C4-2B (cell line): ENCODE measurements around the gene NPAS1.

Experiments
- H3K27ac ChIP-seq: fragments of 450-650 bp; 2 replicates; pipeline ENCODE4 v1.5.1; 2017
- CTCF ChIP-seq: fragments of 450-650 bp; conservative IDR thresholded peaks from 2 replicates; pipeline ENCODE4 v1.5.1; 2017; ENCODE audit warnings: mild to moderate bottlenecking
- ZFX ChIP-seq: fragments of 450-650 bp; IDR thresholded peaks from 2 replicates; pipeline ENCODE4 v1.6.1; 2017

Gene NPAS1

GRCh38 chr19:46976845-46977320 lies 42.8 kb upstream of the NPAS1 start:
- TF ChIP-seq ZFX: no peak
- no peak for TF ChIP-seq CTCF
- peak overlapping the region; percentile 87 for H3K27ac ChIP-seq

GRCh38 chr19:46977548-46977947 lies 42.1 kb upstream of the NPAS1 start:
- H3K27ac ChIP-seq: peak overlapping the region; percentile 87
- TF ChIP-seq CTCF (no peak), ZFX (no peak)

GRCh38 chr19:46978171-46978869 lies 41.3 kb upstream of the NPAS1 start:
- H3K27ac ChIP-seq: peak overlapping the region; percentile 87
- TF ChIP-seq ZFX: no peak
- no peak for TF ChIP-seq CTCF

- no peak overlapping the region for H3K27ac ChIP-seq
- TF ChIP-seq ZFX (no peak), CTCF (no peak)
Observed at GRCh38 chr19:46979126-46980105, 40.2 kb upstream of the NPAS1 start.

- TF ChIP-seq ZFX (no peak), CTCF (no peak)
Observed at GRCh38 chr19:46980761-46981160, 38.9 kb upstream of the NPAS1 start.

GRCh38 chr19:46981286-46981945 lies 38.2 kb upstream of the NPAS1 start:
- TF ChIP-seq CTCF (no peak), ZFX (no peak)
- H3K27ac ChIP-seq: no peak overlapping the region

More at GRCh38 chr19:46980761-46981160, 38.9 kb upstream of the NPAS1 start:
- H3K27ac ChIP-seq: no peak overlapping the region
